HG03280 (cell line): ENCODE measurements around the gene PABPN1L.

ENCODE experiments used
- ATAC-seq: cut with Tn5 transposase; IDR thresholded peaks from one replicate; pipeline ENCODE4 v1.9.1; 2021; ENCODE audit warnings: mild to moderate bottlenecking, moderate library complexity; ENCODE audit not compliant: unreplicated experiment

The PABPN1L gene, protein sequence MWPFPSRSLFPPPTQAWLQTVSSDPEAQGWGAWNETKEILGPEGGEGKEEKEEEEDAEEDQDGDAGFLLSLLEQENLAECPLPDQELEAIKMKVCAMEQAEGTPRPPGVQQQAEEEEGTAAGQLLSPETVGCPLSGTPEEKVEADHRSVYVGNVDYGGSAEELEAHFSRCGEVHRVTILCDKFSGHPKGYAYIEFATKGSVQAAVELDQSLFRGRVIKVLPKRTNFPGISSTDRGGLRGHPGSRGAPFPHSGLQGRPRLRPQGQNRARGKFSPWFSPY

DNA sequence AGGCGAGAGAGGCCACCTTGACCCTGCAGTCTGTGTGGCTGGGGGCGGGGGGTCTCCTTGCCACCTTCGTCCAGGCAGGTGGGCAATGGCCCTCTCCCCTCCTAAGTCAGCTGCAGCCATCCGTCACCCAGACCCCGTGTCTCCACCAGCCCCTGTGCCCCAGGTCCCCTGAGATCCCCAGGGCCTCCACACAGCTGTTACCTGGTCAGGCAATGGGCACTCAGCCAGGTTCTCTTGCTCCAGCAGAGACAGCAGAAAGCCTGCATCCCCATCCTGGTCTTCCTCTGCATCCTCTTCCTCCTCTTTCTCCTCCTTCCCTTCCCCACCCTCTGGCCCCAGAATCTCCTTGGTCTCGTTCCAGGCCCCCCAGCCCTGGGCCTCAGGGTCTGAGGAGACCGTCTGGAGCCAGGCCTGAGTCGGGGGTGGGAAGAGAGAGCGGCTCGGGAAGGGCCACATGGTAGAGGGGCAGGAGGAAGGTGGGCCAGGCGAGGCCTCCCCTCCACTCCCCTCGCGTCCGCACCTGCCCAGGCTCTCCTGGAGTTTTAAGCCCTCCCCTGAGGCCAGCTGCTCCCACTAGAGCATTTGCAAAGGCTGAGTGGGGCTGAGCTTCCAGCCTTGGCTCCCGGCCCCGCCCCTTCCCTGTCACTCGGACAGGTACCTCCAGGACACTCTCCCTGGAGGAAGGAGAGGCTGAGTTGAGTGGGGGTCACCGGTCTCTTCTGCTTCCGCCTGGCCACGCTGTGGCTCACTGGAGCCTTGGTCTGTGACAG is at the start of gene PABPN1L:
Gene PABPN1L (minus strand): TSS at position 510 of the 770 bp plus-strand sequence. CDS start 54 bp downstream, at position 456.
- ATAC-seq: no peak

DNA sequence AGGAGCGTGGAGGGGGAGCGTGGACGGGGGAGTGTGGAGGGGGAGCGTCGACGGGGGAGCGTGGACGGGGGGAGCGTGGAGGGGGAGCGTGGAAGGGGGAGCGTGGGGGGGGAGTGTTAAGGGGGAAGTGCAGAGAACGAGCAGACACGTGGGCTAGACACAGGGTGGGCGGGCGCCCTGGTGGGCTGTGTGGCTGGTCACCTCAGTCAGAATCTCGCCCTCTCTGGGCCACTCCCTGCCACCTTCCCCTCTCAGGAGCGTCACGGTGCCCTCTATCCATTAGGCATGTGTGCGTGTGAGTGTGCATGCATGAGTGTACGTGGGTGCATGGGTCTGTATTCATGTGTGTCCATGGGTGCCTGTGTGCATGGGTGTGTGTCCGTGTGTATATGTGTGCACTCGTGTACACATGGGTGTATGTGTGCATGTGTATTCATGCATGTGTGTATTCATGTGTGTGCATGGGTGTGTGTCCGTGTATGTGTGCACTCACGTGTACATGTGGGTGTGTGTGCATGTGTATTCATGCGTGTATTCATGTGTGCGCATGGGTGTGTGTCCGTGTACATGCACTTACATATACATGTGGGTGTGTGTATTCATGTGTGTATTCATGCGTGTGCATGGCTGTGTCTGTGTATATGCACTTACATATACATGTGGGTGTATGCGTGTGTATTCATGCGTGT is 49.3 kb upstream of the PABPN1L start:
- ATAC-seq: no peak

DNA sequence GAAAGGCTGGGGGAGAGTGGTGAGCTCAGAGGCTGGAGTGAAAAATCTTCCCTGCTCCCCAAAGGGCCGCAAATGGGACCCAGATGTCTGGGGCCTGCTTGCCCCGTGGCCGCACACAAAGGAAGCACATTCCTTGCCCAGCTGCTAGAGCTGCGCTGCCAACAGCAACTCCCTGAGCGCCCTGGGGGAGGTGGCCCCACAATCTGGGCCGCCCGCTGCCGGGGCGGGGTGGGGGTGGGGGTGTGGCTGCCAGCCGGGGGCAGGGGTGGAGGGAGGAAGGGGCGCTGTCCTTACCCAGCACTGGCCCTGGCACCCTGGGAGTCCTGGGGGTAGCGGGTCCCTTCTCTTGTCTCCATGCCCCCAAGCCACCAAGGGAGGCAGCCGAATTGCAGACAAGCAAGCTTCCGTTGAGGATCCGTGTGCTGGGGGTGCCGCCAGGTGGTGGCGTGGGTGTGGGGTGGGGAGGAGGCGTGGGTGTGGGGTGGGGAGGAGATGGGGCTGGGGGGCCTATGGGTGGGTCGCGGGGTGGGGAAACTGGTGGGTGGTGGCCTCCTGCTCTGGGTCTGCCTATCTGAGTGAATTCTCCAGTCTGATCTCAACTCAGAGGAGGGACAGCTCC is 48.4 kb upstream of the PABPN1L start:
- ATAC-seq: no peak

DNA sequence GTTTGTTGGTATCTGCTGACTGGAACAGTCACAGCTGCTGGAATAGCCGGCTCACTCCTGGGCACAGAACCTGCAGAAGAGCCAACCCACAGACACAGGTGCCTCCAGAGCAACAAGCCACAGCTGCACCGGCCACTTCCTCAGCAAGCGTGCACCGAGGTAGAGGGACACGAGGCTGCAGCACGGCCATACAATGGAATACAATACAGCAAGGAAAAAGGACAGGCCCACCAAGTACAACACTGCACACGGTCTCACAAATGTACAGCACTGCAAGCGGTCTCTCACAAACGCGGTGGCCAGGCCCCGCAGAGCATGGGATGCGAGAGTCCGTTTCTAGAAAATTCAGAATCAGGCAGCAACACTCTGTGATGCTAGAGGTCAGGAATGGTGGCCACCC is 47.4 kb upstream of the PABPN1L start:
- no peak for ATAC-seq

DNA sequence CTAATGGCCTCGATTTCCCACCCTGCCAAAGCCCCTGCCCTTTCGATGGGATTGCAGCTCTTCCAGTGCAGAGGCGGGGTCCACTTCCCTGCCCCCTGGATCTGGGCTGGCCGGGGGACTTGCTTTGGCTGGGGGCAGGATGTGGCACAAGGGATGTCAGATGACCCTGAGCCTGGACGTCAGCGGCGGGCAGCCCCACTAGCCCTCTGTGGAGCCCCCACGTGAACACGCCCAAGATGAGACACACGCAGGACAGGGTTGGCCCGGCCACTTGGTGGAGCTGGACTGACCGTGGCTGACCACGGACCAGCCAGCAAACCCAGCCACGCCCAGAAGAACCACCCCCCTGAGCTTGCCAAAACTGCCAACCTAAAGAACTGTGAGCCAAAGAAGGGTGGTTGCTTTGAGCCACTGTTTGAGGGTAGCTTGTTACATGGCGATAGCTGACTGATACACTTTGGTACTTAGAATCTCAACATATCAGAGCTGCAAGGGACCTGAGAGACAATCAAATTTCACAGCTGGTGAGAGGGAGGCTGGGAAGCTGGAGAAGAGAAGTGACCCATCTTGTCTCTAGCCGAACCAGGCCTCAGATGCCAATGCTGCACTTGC is 46.6 kb upstream of the PABPN1L start:
- ATAC-seq: no peak

DNA sequence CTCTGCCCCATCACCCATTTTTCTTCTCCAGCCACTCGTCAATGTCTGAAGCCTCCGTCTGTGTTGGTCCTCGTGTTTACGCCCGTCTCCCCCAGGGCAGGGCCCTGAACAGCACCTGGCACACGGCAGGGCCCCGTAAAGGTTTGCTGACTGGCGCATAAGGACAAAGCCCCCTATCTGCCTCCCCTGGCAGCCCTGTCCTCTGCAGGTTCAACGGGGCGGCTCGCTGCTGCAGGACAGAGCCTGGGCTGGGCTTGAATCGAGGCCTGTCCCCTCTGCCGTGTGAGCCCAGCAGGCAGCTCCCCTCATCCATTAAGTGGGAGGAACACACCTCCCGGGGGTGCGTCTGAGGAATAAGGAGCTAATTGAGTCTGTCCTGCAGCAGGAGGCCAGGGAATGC is 46.1 kb upstream of the PABPN1L start:
- no peak for ATAC-seq

DNA sequence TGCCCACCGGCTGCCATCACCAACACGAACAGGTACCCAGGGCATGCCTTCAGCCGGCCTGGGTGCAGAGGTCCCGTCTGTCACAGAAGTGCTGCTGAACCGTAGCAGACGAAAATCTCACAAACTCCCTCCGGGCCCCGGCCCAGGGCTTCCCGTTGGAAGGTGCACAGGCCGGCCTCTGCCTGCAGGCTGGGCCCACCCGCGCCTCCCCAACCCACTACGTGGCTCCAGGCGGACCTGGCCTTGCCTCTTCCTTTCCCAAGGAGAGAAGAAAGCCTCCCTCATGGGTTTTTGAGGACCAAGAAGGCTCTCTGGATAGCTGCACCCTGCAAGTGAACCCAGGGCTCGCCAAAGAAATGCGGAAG is 45.5 kb upstream of the PABPN1L start:
- no peak for ATAC-seq

DNA sequence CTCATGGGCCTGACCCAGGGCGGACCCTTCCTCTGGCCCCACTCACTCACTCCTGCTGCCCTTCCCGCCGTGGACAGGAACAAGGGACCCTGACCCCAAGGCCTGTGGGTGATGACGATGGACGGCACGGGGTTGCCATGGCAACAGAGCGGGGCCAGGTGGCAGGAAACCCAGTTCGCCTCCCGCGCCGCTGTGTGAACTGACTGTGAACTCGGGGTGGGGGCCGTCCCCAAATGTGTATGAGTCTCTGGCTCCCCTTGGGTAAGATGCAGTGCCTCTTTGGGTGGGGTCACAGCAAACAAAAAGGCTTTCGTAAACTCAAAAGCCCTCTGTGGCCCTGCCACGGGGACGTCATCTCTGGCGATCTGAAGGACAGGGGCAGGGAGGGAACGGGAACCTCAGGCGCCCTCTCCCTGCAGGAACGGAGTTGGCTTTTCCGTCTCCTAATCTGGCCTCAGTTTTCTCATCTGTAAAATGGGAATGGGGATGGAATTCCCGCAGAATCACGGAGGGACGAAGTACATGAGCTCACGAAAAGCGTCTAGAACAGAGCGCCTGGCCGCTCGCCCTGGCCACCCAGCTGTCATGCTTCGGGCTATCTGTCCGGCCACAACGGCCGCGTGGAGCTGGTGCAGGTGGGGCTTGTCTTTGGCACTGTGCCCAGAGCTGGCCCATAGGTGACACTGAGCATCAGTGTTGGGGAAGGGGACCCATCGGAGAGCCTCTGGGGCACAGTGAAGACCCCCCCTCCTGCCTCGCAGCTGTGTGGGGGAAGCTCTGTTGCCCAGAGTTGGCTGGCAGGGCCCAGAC is 44.9 kb upstream of the PABPN1L start:
- no peak for ATAC-seq

DNA sequence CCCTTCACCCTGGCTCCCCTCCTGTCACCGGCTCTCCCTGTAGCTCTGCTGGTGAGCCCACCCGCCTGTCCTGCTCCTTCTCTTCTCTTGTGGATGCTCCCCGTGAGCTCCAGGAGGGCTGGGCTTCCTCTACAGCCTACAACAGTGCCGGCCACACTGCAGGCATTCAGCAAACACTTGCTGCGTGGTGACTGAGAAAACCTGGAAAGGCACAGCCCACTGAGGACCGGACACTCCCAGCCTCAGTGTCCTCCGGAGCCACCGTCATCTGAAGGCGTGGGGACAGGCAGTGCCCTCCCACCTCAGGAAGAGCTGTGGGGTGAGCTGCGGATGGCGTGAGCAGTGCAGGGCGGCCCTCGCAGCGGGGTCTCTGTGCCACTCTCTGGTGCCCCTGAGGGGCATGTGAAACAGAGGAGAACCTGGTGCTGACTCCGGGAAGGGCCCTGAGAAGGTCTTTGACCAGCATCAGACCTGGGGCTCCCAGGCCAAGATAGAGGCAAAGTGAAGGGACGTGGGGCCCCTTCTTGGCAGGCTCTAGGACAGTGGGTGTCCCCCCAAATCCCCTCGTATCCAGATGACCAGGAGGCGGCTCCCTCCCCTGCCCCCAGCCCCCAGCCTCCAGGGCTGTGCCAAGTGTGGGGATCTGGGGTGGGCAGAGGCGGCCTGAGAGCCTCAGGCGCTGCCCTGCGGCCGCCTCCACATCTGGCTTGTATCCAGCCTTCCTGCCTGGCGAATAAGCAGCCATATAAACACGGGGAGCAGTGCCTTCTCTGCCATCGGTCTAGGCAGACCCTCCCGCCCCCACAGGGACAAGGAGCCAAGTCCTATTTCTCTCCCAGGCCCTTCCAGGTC is 44.0 kb upstream of the PABPN1L start:
- ATAC-seq: no peak

DNA sequence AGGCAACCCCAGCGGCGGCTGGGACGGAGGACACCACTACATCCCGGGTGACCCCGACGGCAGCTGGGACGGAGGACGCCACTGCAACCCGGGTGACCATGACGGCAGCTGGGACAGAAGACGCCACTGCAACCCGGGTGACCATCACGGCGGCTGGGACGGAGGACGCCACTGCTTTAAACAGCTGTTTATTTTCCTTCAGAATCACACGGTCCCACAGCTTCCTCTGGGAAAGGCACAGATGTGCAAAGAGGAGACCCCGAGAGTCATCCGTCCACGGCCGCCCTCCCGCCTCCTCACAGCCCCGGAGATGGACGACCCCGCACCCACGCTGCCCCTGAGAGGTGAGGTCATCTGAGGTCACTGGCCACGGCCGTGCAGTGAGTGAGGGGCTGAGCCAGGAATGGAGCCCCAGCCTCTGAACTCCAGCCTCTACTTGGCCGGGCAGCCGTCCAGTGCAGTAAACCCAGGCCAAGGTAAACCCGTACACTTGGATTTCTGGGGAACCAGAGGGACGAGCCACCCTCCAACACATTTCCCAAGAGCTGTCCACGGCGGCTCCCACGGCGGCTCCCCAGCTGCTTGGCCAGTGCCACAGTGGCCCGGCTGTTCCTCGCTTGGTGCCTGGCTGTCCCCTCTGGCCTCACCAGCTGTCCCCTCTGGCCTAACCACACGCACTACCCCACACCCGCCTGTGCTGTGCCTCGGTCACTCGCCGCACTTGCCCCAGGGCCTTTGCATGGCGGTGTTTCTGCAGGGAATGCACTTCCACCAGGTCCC is 43.2 kb upstream of the PABPN1L start:
- no peak for ATAC-seq

DNA sequence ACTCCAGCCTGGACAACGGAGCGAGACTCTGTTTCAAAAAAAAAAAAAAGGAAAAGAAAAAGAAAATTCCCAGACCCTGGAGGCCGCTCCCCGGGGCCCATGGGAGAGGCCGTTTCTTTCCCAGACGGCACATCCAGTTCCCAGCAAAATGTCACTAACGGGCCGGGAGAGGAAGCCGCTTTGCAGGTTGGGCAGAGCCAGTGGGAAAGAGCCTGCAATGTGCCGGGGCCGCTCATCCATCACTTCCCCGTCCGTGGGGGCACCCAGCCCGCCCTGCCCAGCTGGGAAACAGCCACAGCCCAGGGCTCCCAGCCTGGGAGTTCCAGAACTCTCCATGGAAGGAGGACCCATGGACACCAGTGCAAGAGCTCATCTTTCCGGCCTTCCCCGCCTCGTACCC is 41.8 kb upstream of the PABPN1L start:
- ATAC-seq: no peak

DNA sequence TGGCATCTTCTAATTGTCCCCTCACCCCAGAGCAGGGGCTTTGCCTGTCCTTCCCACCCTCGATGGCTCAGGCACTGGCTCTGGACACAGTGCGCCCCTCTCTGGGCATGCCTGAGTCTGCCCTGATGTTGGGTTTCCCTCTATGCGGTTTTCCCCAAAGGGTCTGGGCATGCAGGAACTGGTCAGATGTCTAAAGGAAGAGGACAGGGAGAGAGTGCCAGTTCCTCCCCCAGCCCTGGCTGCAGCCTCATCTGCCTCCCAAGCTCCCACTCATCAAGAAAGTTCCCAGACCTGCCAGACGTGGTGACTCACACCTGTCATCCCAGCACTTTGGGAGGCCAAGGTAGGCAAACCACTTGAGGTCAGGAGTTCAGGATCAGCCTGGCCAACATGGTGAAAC is 41.3 kb upstream of the PABPN1L start:
- no peak for ATAC-seq

DNA sequence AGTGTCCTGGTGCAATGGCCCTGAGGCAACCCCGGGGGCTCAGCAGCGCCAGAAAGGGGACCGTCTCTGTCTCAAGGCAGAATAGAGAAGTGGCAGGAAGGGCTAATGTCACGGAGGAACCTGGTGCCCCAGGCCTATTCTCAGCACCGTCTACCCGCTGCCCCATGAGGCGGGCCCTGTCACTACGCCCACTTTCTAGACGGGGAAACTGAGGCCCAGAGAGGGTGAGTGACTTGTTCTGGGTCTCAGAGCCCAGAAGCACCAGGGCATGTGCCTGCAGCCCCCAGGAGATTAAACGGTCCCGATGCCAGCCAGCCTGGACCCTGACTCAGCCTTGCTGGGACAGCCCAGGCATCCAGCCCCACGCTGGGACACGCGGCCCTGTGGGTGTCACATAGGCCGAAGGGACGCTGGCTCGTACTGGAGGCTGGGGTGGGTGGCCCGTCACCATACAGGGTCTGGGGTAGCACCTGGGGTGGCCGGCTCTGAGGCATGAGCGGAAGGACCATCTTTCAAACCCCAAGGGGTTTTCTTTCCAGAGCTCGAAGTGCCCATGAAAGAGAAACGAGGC is 40.2 kb upstream of the PABPN1L start:
- ATAC-seq: no peak

DNA sequence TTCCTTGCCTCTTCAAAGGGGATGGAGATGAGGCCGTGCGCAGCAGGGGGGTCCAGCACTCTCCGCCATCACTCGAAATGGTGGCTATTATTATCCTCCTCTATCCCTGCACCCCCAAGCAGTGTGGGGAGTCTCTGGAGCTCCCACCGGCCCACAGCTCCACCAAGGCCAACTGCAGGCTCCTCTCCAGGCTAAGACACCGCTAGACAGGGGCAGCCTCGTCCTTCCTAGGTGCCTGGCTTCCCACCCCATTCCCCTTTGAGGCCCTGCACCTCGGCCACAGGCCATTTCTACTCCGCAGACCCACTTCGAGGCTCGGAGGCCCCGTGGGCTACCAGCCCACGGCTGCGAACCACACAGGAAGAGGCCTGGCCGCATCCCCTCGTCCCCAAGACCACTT is 39.6 kb upstream of the PABPN1L start:
- no peak for ATAC-seq

DNA sequence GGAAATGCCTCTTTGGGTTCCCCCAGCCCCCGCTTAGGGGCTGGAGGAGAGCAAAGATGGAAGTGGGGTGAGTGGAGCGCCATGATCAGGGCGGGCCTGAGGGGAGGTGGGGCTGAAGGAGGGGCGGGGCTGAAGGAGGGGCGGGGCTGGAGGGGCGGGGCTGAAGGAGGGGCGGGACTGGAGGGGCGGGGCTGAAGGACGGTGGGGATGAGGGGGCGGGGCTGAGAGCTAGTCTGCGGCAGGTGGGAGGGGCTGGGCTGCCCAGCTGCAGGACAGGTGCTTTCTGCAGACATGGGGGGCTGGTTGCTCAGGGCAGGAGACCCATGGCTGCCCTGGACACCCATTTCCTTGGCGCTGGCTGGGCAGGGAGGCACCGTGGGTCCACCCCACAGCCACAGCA is 39.1 kb upstream of the PABPN1L start:
- no peak for ATAC-seq

DNA sequence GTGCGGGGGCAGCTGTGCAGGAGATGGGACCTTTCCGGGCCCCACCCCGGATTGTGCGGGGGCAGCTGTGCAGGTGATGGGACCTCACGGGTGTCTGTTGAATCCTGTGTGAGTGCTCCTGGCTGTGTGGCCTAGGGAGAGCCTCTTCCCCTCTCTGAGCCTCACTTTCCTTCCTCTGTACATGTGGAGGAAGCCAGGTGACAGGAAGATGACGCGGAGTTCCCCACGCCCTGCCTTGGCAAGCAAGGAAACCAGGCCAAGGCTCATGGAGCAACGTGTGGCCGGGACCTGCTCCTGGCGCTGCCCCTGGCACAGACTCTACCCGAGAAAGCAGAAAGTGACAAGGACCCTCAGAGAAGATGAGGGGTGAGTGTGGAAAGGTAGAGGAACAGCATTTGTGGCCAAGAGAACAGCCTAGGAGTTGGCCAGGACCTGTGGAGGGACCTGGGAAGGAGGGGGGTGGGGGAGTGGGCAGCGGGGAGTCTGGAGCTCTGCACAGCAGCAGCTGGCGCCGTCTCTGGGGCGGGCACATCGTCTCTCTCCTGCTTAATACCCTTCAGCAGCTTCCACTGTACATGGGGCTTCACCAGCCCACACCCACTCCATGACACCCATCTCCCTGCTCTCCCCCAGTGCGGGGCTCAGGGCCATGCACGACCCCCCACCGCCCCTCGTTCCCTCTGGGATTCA is 38.4 kb upstream of the PABPN1L start:
- no peak for ATAC-seq

DNA sequence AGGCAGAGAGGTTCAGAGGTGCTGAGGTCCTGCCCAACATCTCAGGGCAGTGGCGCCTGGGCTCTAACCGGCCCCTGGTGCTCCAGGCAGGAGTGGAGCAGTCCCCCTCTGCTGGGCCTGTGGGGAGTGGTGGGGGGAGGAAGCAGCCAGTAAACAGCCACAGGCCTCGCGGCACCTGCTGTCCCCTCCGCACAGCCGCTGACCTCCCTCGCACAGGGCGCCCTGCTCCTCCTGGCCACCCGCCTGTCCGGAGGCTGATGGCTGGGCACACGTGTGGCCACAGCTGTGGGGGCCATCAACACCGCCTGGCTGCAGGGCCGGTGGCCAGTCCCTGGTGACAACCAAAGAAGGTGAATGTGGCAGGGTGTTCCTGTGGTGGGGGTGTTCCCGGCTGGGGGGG is 36.8 kb upstream of the PABPN1L start:
- ATAC-seq: no peak

DNA sequence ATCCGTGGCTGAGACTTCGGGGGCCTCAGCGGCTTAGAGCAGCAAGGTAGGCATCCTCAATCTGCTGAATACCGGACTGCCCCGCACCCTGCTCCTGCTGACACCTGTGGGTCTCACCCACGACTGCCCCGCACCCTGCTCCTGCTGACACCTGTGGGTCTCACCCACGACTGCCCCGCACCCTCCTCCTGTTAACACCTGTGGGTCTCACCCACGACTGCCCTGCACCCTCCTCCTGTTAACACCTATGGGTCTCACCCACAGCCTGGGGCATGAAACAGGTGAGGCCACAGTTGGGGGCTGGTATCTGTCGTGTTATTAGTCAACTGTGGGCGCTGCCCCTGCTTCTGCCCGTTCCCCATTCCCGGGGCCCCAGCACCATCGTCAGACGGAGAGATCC is 36.3 kb upstream of the PABPN1L start:
- no peak for ATAC-seq
